ENCODE data around the gene PRDM8.

- TF ChIP-seq, protein P1, sequence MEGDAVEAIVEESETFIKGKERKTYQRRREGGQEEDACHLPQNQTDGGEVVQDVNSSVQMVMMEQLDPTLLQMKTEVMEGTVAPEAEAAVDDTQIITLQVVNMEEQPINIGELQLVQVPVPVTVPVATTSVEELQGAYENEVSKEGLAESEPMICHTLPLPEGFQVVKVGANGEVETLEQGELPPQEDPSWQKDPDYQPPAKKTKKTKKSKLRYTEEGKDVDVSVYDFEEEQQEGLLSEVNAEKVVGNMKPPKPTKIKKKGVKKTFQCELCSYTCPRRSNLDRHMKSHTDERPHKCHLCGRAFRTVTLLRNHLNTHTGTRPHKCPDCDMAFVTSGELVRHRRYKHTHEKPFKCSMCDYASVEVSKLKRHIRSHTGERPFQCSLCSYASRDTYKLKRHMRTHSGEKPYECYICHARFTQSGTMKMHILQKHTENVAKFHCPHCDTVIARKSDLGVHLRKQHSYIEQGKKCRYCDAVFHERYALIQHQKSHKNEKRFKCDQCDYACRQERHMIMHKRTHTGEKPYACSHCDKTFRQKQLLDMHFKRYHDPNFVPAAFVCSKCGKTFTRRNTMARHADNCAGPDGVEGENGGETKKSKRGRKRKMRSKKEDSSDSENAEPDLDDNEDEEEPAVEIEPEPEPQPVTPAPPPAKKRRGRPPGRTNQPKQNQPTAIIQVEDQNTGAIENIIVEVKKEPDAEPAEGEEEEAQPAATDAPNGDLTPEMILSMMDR (conservative IDR thresholded peaks at IDR 0.05; ENCODE audit: low read depth, low read length) = no peak
- TF ChIP-seq EZH2 (IDR thresholded peaks at IDR 0.05; ENCODE audit: borderline replicate concordance, low read depth, low read length, poor library complexity, severe bottlenecking) = no peak
Measured at GRCh38 chr4:80189956-80190677, 7.2 kb upstream of the PRDM8 start.

Measured in A673 (cell line).